ENCODE results near the gene ROM1.
A peak's percentile ranks its signal among the peaks of the same experiment; 100 is the strongest.

Gene ROM1

GRCh38 chr11:62588966-62589637, 24.0 kb upstream of the ROM1 start:
- FAIRE-seq, result no peak

DNA sequence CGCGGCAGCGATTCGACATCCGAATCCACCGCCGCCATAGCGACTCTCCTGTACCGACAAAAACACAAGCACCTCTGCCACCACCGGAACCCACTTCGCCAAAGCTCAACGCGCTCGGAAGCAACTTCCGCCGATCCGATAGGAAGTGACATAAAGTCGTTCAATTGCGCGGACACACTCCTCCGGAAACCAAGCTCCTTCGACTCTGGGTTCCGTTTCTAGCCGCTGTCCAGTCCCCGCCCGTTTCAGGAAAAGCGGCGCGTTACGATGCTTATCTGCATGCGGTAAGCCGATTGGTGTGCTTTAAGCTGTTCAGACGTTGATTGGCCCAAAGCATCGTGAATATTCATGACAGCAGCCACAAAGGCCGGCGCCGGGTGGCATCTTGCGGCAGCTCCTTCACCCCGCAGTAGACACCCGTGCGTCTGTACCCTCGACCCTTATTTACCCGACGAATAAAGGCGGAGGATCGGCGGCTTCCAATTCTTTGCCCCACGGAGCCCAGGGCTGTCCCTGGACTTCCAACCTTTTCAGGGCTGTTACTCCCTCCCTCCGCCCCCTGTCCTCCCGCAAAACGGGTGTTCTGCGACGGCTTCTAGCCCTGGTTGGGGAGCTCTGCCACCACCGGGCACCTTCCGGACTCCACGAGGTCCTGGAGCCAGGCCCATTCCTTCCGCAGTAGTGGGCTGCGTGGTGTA, 21.5 kb upstream of the ROM1 start, which contains the start of gene TUT1:
TUT1 (minus strand) TSS at position 76 of the 698 bp plus-strand sequence; CDS start at position 38, 38 bp downstream.
- peak; percentile 97 for FAIRE-seq

DNA sequence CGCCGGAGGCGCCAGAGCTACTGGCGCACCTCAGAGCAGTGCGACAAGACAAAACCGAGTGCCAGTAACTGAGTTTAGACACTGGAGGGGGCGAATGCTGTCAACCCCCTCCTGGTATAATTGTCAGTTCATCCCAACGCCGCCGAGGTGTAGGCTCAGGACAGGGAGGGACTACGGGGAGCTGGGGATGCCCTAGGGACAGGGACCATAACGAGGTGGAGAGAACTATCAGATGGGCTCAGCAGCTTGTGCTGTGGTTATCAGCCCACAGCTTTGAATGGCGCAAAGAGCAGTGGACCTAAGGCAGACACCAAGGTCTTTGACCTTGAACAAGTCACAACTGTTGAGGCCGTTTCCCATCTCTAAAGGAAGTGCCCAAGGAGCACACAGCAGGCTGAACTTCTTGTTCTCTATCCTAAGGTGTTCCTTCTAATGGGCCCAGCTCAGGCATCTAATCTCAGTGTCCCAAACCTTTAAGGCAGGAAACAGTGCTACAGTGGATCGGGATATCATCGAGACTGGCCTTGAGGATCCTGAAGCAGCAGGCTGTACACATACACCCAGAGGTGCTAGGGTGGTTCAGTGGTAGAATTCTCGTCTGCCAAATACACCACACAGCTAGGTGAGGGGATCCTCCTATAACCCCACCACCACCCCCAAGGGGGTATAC, 20.8 kb upstream of the ROM1 start:
- FAIRE-seq, result no peak

- FAIRE-seq, result no peak
Measured at GRCh38 chr11:62592989-62593421, 20.1 kb upstream of the ROM1 start.

GRCh38 chr11:62593434-62594044, 19.5 kb upstream of the ROM1 start:
- FAIRE-seq, result no peak

GRCh38 chr11:62595124-62595523, 17.9 kb upstream of the ROM1 start:
- FAIRE-seq, result no peak

DNA sequence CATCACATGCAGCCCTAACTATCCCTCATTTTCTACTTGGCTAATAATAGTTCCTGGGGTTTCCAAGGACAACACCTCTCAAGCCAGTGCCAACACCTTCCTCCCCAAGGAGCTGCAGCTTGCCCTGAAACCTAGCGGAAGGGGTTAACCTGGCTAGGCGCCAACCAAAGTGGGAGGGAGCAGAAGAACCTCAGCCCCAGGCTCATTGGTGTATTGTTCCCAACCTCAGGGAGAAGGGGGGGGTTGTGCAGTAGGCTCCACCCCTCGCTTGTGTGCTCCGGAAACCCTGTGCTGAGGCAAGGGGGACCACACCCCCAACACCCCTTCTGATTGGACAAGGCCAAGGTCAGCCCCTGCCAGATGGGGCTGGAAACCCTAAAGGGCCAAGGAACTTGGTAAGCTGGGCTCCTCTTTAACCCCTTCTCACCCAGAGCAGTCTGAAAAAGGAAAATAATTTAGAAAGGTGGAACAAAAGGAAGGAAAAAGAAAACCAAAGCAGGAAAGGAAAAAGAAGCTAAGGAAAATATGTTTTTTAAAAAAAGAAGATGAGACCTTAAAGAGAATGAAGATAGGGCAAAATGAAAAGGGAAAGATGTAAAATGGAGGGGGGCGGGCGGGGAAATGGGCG, 13.9 kb upstream of the ROM1 start:
- peak; percentile 98 for FAIRE-seq

DNA sequence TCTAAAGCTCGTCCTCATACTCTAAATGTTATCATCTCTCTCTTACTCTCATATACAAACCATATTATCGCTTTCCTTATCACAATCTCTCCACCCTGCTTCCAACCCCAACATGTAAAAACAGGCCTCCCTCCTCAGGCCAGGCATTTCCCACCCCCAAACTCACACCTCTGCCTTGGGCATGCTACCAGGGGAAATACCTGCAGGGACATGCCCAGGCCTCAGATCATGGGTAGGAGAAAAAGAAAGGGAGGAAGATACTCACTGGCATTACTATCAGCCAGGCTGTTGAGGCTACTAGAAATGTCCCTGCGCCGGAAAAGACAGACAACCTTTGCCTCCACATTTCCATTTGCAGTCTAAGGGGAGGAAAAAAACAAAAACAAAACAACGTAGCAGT, 13.2 kb upstream of the ROM1 start:
- FAIRE-seq, result no peak

DNA sequence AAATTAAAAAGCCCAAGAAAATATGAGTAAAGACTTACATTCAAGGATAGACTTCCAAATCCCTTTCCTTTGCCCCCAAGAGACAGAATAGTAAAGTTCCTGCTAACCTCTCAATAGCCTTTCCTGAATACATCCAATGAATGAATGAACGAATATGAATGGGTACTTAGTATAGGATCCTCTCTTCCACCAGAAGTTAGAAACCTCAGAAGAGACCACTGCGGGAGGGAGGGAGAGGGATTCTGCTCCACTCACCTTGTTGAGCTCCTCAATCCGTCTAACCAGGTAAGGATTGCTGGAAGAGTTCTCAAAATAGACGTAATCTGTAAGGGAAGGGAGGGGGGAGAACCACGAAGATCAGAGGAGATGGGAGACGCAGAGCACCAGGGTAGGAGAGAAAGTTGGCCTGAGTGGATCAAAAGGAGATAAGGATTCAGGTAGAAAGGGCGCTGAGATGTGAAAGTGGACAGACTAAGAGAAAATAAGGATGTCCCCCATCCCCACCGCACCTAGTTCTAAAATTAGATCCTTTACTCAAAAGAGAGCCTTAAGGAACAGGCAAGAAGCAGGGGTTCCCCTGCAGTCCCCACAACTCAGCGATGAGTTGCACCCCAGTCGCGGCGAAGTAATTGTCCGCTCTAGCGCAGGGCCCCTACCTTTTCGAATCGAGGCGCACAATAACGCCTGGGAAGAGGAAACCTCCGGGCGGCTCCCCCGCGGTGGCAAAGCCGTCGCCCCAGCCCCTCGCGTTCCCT, 12.5 kb upstream of the ROM1 start:
- FAIRE-seq, result no peak

DNA sequence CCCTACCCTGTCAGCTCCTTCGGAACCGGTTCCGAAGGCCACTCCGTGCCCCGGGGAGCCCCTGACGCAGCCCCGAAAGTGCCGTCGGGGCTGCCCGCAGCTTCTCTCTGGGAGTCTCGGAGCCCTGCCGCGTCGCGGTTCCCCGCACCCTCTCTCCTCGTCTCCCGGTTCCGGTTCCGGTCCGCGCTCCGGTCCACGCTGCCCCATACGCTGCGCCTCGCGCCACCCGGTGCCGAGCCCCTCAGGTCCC, 12.0 kb upstream of the ROM1 start:
- FAIRE-seq, result no peak

GRCh38 chr11:62601372-62602140, 11.5 kb upstream of the ROM1 start, which contains the start of gene MTA2:
Gene MTA2, minus strand, starts transcription at chr11:62601865. Its CDS starts 415 bp downstream, at chr11:62601450.
- FAIRE-seq, result peak; percentile 98

DNA sequence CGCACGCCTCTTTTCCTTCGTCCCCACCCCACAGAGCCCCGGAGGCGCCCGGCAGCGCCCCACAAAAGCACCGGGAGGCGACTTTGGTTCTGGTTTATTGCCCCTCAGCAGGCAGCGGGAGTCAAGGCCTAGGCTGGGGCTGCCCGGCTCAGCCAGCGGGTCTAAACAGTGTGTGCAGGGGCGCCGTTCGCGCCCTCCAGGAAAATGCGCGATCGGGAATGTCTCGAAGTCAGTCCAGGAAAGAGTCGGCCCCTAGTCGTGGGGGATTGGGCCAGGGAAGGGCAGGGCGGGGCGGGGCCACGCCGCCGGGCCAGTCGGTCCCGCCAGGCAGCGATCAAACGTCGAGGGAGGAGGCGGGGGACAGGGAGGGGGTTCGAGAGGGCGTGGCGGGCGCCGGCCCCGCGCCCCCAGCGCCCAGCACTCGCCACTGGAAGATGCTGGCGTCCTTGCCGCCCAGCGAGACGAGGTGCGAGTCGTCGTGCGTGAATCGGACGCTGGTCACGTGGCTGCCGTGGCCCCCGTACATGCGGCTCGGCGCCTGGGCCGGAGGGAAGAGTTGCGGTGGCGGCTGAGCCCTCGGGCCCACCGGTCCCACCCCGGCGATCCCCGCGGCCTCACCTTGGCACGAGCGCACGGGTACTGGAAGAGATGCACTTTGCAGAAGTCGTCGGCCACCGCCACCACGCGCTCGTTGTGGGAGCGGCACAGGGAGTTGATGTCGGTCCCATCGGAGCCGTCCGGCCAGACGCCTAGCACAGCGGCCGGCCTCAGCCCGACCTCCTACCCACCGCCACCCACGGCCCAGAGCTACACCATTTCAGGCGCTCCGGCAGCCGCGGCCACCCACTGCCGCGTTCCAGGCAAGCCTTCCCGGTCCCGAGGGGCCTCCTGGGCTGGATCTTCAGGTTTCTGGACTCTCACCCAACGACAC, 10.7 kb upstream of the ROM1 start:
- no peak for FAIRE-seq

- FAIRE-seq, result no peak
Measured at GRCh38 chr11:62603072-62603408, 10.0 kb upstream of the ROM1 start.

- no peak for FAIRE-seq
Measured at GRCh38 chr11:62603776-62604299, 9.2 kb upstream of the ROM1 start.

- FAIRE-seq, result no peak
Measured at GRCh38 chr11:62604460-62605120, 8.5 kb upstream of the ROM1 start.

DNA sequence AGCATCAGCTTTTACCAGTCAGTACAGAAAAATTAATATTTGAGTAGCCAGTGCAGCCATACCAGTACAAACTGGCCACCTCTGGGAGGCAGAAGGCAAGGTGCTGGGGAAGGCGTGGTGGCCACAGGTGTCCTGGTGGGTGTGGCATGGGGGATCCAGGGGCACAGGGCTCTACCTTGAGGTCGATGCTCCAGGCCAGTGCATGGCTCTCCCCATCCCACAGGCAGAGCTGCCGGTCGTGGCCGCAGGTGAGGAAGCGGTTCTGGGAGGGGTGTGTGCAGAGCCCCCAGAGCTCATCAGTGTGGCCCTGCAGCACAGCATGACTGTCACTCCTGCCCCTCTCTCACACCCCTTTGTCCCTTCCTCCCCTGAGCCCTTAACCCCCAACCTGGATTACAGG, 7.6 kb upstream of the ROM1 start:
- no peak for FAIRE-seq

- no peak for FAIRE-seq
Measured at GRCh38 chr11:62605902-62606301, 7.2 kb upstream of the ROM1 start.

DNA sequence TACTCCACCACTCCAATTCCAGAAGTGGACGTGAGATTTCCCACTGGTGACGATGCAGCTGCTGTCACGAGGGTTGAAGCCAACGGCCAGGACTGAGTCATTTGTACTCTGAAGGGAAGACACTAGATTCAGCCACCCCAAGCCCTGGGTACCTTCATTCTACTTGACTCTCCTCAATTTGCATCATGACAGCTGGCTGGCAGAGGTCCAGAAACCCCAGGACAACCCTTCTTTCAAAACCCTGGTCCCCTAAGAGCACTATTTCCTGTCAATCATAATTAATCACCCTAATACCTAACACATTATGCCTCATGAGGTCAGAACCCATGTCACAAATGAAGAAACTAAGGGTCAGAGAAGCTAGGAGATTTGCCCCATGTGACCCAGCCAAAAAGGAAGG, 5.3 kb upstream of the ROM1 start:
- FAIRE-seq, result no peak

- FAIRE-seq, result no peak
Measured at GRCh38 chr11:62608776-62609175, 4.3 kb upstream of the ROM1 start.

DNA sequence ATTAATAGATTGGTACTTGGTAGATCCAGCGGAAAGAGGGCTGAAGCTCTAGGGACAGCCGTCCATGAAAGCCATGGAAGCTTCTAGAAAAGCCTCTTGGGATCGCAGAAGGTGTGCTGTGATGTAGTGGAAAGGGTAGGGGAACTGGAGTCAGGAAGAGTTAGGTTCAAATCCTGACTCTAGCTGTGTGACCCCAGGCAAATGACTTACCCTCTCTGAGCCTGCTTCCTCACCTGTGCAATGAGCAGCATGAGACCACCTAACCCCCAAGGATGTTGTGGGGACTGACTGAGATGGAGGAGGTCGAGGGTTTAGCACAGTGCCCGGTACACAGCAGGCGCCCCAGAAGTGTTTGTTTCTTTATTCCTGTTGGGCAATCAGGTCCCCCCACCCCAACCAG, 2.7 kb upstream of the ROM1 start:
- FAIRE-seq, result no peak
